Dermis microvascular lymphatic vessel endothelial cell (primary cell): ENCODE data around the gene FCAMR. TPM values are rescaled to one million over a fixed set of nuclear protein-coding genes. Genes with fewer than 3 reads are reported as not detected.

Source experiments
- DNase-seq, 2 donors: peaks; one replicate each; pipeline versions ENCODE4 v3.0.0 to v3.0.0-alpha.2; 2010; ENCODE audit warnings: low read depth in 2 of 2
- total RNA-seq: library from RNA; depleted of rRNA; stranded (reverse); fragments of >200 nt; gene quantifications from 2 replicates; pipeline ENCODE4 v1.2.1, GENCODE V29; 2014

Gene FCAMR
- total RNA-seq, 1 donor from 2014 or later, result not detected

DNA sequence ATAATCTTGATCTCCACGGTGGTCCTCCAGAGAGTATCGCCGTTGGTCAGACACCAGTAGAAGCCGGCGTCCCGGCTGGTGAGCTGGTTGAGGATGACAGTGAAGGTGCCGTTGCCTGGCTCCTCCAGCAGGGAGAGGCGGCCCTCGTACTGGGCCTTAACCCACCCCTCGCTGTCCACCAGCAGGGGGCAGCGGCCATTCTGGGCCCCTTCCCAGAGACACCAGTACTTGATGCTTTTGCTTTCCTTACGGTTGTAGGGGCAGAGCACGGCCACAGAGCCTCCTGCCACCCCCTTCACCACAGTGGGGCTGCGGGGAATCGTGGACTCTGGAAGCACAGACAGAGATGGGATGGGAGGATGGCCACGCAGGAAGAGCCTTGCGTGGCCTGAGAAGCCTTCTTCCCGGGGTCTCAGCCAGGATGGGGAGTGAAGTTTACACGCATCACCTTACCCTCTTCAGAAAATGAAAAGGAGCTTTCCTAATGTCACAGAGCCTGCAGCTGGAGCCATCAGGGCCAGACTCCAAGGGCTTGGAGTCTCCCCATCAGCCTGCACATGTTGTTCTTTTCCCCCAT, 34.7 kb downstream of the FCAMR start:
- DNase-seq, result peak; percentile 11 to 41

DNA sequence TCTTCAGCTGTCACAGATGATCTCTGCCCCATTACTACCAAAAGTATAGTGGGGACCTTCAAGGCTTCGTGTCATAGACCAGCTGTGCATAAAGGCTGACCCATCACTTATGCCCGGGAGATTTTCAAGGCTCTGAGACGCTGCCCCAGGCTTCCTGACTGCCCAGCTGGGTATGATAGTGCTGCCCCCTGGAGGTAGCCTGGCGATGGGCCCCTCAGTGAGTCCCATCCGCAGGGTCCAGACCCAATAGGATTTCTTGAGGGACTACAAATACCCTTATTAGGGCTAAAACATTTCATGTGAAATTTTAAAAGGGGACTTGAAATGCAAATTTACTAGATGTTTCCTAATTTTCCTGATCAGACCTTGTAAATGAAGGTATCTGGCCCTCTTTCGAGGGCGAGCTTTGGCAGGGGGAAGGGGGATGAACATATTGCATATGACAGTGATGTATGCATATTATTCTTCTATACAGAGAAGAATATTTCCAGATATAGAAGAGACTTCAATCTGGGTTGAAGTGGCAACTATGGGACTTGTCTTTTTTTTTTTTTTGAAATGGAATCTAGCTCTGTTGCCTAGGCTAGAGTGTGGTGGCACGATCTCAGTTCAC, 36.8 kb downstream of the FCAMR start:
- DNase-seq, result peak in 1 of 2 donors; percentile 29

DNA sequence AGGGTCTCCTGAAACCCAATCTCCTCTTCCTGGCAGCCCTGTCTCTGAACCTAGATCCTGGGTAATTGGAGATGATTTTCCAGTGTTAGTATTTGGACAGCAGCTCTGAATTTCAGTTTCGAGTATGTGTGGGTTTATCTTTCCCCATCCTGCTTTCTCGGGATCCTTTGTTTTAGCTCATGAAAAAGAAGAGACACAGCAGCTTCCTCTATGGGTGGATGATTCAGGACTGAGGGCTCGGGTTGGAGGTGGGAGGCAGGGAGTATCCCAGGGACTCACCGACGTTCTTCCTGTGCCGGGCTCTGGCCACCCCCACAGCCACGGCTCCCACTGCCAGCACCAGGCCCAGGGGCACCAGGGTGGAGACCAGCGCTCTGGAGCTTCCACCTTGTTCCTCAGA, 38.1 kb downstream of the FCAMR start:
- DNase-seq, result no peak

DNA sequence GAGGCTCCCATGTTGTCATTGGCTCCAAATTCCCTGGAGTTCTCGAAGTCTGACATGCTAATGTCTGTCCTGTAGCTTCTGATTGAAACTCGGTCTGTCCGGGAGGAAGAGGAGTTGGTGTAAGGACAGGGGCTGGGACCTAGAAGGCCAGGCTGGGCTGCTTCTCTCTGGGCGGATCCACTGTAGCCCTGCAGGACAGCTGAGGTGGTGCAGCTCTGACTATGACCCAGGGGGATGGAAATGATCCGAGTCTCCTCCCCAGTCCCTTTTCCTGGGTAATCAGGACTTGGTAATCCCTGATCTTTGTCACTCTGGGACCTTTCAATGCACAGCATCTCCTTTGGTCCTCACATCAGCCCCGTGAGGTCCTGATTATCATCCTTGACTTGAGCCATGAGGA, 38.6 kb downstream of the FCAMR start:
- DNase-seq, result no peak

DNA sequence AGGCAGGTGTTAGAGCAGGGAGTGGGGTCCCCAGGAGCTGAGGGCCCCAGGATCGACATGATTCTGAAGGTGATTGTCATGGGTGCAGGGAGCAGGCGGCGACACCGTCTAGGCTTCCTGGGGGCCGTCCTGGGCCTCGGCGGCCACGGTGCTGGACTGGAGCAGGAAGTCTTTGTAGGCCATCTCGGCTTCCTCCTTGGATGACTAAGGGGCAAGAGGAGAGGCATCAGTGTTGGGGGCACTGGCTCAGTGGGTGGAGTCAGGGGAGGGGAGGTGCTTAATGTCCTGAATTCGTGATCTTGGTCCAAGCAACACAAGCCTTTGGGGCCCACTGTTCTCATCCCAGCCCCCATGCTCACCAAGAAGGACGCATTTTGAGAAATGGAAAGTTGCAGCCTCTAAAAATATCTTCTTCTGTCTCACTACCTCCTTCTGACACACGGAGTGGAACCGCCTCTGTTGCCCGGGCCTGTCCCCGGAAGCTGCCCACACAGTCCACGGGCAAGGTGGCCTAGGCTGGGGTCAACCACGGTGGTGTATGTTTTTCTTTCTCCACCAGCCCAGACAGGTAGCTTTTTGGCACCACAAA, 40.0 kb downstream of the FCAMR start:
- no peak for DNase-seq

DNA sequence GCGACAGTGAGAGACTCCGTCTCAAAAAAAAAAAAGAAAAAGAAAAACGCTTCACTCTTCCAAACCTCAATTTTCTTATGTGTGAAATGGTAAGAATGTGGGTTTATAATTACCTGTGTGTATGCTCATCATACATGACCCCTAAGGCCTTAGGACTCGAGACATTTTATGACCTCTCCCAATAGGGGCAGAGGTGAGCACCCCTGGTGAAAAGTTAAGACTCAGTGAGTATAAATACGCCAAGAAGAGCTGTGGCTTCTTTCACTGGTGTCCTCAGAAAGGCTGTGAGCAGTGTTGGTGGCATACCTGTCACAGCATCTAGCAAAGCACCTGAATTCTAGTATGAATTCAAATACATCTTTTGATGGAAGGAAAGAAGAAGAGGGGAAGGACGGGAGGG, 40.7 kb downstream of the FCAMR start:
- DNase-seq, result no peak

DNA sequence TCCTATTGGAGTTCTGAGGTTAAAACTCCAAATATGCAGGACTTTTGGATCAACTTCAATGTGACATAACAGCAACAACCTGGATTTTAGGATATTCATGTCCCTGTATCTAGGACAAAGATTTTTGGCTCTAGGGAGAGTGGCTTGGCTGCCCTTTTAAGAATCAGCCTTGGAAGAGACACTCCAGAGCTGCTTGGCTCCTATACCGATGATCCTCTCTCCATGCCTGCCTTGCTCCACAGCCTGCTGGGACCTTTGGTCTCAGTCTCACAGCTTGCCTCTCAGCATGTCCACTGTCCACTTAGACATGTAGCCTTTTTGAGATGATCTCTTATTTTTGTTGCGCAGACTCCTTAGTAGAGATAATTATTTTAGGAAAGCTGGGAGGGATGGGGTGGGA, 44.0 kb downstream of the FCAMR start:
- no peak for DNase-seq

DNA sequence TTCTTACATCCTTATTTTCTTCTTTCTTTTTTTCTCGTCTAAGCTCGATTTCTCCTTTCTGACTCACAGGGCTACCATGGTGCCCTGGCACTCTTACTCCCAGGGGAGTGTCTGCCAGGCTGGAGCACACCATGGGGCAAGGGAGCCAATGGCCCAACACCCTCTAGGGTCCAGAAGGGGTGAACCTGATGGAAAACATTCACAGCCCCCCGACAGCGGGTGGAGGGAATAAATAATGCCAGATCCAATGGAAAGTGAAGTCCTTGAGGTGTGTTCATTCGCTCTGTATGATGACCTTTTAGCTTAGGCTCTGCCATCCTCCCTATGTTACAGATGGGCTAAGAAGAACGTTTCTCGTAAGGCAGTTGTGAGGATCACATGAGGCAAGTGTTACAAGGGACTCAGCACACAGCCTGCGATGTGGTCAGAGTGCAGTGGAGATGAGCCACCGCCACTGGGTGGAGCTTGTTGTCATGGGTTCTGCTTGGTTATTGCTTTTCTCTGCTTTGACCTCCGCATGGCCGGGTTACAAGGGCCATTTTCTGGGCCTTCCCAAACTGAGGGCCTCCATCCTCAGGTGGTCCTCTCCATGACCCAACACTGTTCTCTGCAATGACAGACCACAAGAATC, 45.0 kb downstream of the FCAMR start:
- no peak for DNase-seq

DNA sequence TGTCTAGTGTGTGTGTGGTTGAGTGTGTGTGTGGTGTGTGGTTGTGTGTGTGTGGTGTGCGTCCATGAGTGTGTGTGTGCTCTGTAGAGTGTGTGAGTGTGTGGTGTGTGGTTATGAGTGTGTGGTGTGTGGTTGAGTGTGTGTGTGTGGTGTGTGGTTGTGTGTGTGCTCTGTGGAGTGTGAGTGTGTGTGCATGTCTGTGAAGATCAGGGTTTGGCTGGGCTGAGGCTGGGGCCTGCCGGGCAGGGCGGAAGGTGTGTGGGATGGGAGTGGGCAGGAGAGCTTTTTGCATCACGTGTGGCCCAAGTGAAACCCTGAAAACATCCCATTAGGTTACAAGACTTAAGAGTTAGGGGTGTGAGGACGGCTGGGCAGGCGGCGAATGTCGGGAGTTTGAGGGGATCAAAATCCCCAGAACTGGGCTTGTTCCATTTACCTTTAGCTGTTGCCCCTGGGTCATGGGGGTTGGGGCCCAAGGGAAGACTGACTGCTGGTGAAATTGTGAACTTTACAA, 45.6 kb downstream of the FCAMR start:
- DNase-seq, result no peak

DNA sequence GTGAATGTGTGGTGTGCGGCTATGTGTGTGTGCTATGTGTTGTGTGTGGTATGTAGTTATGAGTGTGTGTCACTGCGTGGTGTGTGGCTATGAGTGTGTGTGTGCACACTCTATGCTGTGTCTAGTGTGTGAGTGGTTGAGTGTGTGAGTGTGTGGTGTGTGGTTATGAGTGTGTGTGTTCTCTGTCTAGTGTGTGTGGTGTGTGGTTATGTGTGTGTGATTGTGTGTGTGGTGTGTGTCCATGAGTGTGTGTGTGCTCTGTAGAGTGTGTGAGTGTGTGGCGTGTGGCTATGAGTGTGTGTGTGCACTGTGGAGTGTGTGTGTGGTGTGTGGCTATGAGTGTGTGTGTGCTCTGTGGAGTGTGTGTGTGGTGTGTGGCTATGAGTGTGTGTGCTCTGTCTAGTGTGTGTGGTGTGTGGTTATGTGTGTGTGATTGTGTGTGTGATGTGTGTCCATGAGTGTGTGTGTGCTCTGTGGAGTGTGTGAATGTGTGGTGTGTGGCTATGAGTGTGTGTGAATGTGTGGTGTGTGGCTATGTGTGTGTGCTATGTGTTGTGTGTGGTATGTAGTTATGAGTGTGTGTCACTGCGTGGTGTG, 46.2 kb downstream of the FCAMR start:
- peak in 1 of 2 donors; percentile 2 for DNase-seq

DNA sequence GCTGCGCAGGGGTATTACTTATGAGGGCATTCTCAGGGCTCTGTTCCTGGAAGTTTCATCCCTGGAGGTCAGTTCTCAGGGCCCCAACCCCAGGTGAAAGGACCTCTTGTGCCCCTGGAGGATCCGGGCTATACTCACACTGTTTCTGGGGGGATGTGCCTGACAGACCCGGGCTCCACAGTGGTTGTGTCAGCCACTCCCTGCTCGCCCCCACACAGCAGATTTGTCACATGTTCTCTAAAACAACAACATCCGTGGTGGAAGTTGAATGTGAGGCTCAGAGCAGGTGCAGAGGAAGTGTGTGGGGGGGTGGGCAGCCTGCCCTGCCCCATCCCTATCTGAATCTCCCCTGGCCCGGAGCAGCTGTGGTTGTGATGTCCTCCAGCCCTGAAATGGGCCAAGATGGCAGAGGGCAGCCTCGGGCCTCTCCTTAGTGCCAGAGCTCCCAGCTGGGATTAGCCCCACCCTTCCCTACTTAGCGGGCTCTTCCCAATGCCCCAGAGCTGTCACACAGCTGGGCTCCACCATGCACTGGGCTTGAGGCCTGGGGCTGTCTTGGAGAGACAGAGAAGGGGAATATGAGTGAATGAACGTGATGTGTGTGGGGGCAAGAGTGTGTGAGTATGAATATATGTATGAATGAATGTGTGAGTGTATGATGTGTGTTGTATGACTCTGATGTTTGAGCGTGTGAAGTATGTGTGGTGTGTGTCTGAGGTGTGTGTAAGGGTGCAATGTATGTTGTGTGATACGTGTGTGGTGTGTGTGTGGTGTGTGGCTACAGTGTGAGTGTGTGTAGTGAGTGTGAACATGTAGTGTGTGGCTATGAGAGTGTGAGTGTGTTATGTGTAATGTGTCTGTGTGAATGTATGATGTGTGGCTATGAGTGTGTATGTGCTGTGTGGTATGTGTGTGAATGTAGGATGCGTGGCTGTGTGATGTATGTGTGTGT, 47.0 kb downstream of the FCAMR start:
- no peak for DNase-seq

DNA sequence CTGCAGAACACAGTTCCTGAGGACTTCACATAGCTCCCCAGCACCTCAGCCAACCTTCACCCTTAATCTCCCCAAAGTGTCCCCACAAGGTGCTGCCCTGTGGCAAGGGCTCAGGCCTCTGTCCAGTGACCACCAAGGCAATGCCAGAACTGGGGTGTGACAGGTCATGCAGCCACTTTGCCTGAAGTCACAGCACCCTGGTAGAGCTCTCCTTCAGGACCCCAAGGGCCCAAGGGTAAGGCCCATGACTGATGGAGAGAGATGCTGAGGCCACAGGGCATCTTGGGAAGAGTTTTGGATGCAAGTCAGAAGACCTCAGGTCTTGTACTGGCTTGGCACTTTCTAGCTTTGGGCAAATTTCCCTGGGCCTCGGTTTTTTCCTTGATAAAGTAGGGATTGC, 47.7 kb downstream of the FCAMR start:
- no peak for DNase-seq

DNA sequence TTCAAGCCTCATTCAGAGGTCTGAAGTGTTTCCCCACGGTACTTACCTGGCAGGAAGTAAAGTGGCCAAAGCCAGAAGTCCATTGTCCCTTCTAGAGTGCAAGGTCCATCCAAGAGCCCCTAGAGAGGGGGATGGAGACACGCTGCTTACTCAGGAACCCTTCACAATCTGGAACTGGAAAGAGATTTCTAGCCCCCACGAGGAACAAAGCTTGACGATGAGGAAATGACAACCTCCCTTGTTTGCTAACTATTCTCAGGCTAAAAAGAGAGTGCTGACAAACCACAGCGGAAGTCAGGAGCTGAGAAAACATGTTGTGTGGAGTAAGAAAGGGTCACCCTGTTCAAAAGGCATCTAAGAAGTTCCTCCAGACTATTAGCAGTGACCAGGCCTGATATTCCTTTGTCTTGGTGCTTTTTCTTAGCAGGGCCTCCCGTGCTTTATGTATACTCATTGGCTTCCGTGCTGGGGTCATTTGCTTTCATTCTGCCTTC, 48.4 kb downstream of the FCAMR start, which contains the start of gene FCMR:
TSS of gene FCMR (minus strand) at position 170 of the 494 bp plus-strand sequence. CDS start at position 83, 87 bp downstream.
- no peak for DNase-seq

DNA sequence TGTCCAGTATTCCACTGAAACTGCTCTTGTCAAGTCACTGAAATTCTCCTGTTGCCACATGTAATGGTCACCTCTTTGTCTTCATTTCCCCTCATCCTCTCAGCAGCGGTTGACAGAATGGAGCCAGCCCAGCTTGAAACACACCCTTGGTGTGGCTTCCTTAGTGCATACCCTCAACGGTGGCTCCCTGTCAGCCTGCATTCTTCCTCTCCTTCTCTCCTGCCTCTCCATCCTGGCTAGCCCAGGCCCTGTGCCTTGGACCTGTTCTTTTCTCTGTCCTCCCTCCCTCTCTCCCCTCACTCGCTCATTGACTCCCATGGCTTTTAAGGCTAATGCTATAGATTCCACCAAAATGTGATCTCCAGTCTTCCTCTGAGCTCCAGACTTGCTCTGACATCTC, 52.2 kb downstream of the FCAMR start:
- no peak for DNase-seq

DNA sequence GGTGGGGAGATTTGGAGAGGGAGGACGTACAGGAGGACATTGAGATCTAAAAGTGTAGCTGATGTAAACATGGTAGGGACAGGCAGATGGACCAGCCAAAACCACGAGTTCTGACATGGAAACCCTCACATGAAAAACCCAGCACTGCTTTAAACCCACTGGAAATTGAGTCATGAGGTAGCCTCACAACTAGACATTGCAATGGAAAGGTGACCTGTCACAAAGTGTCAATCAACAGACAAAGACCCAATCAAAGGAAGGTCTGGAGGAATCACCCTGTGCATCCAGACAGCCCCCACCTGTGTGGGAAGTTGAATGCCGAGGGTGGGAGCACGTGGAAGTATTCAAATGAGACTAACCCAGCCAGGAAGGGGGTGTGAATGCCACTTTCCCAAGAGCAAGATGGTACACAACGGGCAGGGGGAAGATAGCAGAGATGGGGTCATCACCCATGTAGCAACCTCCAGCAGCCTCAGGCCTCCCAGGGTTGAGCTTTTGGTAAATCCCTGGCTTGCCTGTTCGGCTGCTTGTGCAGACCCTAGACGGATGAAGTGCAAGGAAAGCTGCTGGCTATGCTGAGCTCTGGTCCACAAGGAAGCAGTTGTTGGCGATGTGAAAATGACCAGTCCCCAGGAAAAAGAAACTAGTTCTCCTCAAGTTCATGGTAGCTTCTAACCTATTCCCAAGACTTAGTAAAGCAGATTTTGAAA, 54.1 kb downstream of the FCAMR start:
- DNase-seq, result no peak

DNA sequence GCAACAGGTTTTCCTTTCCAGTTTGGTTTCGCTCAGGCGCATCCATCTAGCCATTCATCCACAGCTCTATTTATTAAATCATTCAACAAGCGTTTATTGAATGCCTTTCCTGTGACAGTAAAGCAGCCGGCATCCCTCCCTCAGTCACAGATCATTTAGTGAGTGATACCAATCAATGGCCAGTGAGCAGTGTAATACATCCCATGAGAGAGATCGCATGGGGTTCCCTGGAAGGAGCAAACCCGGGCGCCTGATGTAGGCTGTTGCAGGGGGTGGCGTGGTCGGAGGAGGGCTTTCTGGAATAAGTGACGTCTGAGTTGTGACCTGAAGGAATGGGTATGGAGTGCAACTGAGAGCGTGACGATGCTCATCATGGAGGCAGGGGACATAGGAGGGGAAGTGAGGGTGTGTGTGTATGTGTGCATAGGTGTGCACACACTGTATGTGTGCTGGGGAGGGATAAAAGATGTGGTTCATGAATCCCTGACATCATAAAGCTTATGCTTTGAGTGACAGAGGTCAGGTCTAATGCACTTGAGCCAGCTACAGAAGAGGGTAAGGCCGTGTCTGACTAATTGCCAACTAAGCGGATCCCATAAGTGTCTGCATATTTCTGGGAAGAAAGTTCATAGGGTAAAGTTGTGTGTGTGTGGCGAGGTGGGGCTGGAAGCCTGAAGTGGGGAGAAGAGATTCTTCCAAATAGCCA, 55.1 kb downstream of the FCAMR start:
- DNase-seq, result no peak

DNA sequence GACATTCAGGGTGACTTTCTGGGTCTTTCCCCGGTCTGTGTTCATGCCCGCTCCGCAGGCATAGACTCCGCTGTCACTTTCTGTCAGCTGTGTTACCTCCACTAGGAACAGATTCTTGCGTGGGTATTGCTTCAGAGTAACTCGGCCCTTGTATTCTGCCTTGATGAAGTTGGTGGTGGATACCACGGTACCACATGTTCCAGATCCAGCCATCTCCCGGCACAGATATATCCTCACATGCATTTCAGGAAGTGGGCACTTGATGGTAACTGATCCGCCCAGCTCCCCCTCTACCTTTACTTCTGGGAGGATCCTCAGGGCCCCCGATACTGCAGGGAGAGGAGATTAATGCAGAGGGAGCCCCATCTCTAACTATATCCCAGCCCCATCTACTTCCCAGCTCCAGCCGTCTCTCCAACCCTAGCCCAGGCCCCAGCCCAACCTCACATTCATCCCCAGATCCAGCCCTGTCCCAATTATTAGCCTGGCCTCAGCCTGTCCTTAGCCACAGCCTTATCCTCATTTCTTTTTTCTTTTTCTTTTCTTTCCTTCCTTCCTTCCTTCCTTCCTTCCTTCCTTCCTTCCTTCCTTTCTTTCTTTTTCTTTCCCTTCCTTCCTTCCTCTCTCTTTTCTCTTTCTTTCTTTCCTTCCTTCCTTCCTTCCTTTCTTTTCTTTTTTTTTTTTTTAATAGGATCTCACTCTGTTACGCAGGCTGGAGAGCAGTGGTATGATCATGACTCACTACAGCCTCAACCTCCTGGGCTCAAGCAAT, 56.3 kb downstream of the FCAMR start:
- no peak for DNase-seq

DNA sequence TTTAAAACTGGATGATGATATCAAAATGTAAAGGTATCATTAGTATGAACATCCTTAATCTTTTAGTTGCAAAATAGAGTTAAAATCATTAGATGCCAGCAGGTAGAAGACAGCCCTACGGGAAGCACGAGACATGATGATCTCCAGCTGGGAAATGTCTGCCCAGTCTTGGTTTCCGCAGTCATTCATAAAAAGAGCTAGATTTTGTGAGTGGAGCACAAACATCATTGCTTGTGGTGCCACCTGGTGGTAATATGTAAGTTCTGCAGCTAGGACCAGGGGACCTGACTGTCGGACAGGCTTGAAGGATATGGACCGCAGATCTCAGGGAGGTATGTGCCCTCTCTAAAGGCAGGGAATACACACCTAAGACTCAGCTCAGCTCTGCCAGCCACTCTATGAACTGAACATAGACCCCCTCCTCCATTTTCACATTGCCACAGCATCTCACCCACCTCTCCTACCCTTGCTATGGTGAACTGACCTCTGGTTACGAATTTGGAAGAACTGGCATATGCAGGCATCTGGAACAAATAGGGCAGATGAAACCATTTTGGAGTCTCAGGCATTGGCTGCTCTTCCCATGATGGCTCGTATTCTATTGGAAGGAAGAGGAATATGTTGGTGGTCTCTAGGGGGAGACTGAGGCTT, 57.7 kb downstream of the FCAMR start:
- DNase-seq, result peak; percentile 68 to 77
